Subcutaneous adipose tissue (tissue), 4 donors: ENCODE data around the gene ETS1. TPM values are rescaled to one million over a fixed set of nuclear protein-coding genes. Genes with fewer than 3 reads are reported as not detected.

Experiments used
- CTCF ChIP-seq: fragments of 450-650 bp; IDR thresholded peaks from one replicate; pipeline ENCODE4 v1.5.1; 2016; ENCODE audit warnings: low read depth, mild to moderate bottlenecking, control low read depth, antibody characterized with exemption, moderate library complexity
- total RNA-seq, 4 donors: library from RNA; depleted of rRNA; stranded (reverse); fragments of >200 nt; gene quantifications; one replicate each; pipeline ENCODE4 v1.1.0, GENCODE V29; 2016

Gene ETS1
- total RNA-seq, 4 donors from 2014 or later, result 57.6 to 149 (median 96.7) TPM

- TF ChIP-seq CTCF, result no peak
Measured at GRCh38 chr11:128497061-128497775, 90.1 kb downstream of the ETS1 start.

DNA sequence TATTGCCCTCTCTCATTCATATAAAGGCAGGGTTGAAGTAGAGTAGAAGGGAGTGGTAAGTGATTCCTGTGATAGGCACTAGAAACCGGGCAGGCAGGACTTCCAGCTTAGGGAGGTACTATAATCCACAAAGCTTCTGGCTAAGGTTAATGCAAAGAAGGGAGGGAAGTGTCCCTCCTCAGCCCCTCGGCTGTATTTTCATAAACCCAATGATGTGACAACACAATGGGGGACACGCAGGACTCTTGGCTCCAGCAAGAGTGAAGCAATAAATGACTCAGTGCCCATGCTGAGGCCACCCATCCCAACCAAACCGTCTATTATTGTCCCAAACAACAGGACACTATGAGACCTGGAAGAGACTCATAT lies 90.7 kb downstream of the ETS1 start:
- TF ChIP-seq CTCF, result no peak

GRCh38 chr11:128496249-128496648 lies 91.1 kb downstream of the ETS1 start:
- TF ChIP-seq CTCF, result no peak

DNA sequence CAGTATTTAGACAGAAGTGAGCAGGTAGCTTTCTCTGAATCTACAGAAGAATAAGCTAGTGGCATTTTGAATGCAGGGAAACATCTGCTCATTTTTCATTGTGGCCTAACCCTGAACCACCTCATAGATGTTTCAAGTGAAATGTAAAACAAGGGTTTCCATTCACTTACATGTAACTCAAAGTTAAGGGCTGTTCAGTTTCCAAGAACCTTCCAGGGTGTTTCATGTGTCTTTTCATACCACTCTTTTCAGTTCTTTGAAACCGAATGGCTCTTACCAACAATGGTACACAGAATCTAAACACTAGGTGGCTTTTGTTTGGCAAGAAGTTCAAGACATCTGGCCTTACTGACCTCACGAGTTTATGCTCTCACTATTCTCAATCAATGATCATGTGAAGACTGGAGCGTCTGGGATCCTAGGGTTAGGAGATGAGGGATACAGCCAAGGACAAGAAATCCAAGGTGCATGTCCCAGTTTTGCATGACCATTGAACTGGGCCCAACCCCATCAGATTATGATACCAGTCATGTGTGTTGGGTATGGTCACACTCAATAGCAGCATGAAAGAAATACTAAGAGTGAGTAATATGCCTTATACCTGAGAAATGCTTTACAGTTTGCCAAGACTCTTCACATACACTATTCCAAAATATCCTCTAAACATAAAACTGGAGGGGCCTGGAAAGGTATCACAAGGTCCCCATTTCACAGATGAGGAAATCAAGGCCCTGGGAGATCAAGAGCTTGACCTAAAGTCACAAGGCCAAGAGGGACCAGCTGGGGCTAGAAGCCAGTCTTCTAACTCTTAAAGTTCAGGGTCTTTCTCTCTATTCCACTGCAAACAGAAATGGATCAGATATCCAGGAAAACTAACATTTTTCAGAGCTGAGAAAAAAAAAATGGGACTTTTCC lies 92.7 kb downstream of the ETS1 start:
- TF ChIP-seq CTCF, result no peak

DNA sequence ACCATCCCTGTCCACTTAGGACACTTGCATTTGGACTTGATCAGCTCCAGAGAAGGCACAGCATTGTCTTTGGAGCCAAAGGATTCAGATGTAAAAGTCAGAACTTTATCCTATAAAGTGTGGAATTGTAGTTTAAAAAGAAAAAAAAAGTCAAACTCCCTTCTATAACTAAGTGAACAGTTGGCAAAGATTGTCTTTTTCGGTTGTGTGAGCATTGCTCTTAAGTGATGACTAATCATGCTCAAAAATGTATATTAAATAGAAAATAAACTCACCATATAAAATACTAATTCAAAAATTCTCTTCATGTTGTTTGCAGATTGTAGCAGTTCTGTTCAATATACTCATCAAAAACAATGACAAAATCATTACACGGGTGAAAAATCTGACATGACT lies 93.8 kb downstream of the ETS1 start:
- TF ChIP-seq CTCF, result no peak

- TF ChIP-seq CTCF, result no peak
Measured at GRCh38 chr11:128492903-128493569, 94.3 kb downstream of the ETS1 start.

DNA sequence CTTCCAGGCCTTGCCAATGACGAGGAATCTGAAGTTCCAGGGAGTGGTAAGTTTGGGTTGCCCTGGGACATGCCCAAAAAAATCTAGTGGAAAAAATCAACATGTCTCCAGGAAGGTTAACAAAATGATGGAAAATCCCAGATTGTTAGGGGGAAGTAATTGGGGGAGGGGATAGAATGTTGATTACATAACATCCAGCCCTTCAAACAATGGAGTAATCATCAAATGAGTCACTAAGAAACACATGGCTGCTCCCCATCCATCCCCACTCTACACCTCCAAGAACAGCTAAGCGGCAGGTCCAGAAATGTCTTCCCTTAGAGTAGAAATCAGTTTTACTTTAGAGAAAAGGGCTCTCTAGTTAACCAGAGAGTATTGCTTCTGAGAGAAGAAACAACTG lies 94.9 kb downstream of the ETS1 start:
- no peak for TF ChIP-seq CTCF
